HFFc6 (cell line): ENCODE measurements around the gene CORIN. TPM values are rescaled to one million over a fixed set of nuclear protein-coding genes. Genes with fewer than 3 reads are reported as not detected.

Experiments used
- microRNA-seq: library from miRNA; unstranded; fragments of <30 nt; microRNA quantifications from one replicate; pipeline ENCODE4, GENCODE V29; 2019
- total RNA-seq, 6 experiments: library from RNA; stranded (reverse); fragmentation: NEBNext Ultra II Directional; extraction: Animal tissue kit (Norgen Biotek cat#: 25700); gene quantifications; 2 replicates in 1 of 6; 3 replicates in 5 of 6; pipeline ENCODE4 v1.2.3, GENCODE V29; 2021

Gene CORIN
- total RNA-seq, 6 experiments from 2014 or later: 0.07 to 1.0 (median 0.31) TPM

Small RNA genes within 50 kb of the gene (microRNA-seq; reads per million reads assigned to microRNA genes)
- gene MIR8053: not detected

Other genes with a start within 250 kb of the CORIN start
- gene NFXL1, start 76.5 kb upstream of the CORIN start, total RNA-seq: 10 to 100 TPM in 3 of 6 experiments, 1 to 10 TPM in 3; 8.4 to 10.8 (median 10.0) TPM
- gene CNGA1, start 178.6 kb upstream of the CORIN start, total RNA-seq: not detected
- gene NIPAL1, start 178.7 kb upstream of the CORIN start, total RNA-seq: 1 to 10 TPM in 1 of 6 experiments, under 1 TPM in 5; 0.22 to 1.3 (median 0.48) TPM